ENCODE data around the gene CAPN14.

Gene CAPN14

GRCh38 chr2:31237348-31238017, 20.2 kb upstream of the CAPN14 start:
- no peak for DNase-seq (ENCODE audit: low read depth)
- H3K4me3 ChIP-seq (ENCODE audit: low read depth, low read length), result no peak overlapping the region
- TF ChIP-seq CTCF (IDR thresholded peaks at IDR 0.05; ENCODE audit: insufficient read depth, low read depth, low read length, missing control alignments), result no peak

- no peak for TF ChIP-seq CTCF (IDR thresholded peaks at IDR 0.05; ENCODE audit: insufficient read depth, low read depth, low read length, missing control alignments)
- no peak for DNase-seq (ENCODE audit: low read depth)
- H3K4me3 ChIP-seq (ENCODE audit: low read depth, low read length), result no peak overlapping the region
Measured at GRCh38 chr2:31236433-31237205, 19.3 kb upstream of the CAPN14 start.

GRCh38 chr2:31235504-31235902, 18.2 kb upstream of the CAPN14 start:
- H3K4me3 ChIP-seq (ENCODE audit: low read depth, low read length), result no peak overlapping the region
- TF ChIP-seq CTCF (IDR thresholded peaks at IDR 0.05; ENCODE audit: insufficient read depth, low read depth, low read length, missing control alignments), result no peak
- DNase-seq (ENCODE audit: low read depth), result no peak

- no peak for DNase-seq (ENCODE audit: low read depth)
- no peak overlapping the region for H3K4me3 ChIP-seq (ENCODE audit: low read depth, low read length)
- TF ChIP-seq CTCF (IDR thresholded peaks at IDR 0.05; ENCODE audit: insufficient read depth, low read depth, low read length, missing control alignments), result no peak
Measured at GRCh38 chr2:31234683-31235503, 17.6 kb upstream of the CAPN14 start.

GRCh38 chr2:31233741-31234682, 16.7 kb upstream of the CAPN14 start, which contains the start of gene EHD3:
TSS of gene EHD3 (plus strand) at chr2:31234152. CDS start at chr2:31234622, 470 bp downstream.
- peak within 1 kb of the TSS; percentile 48 for H3K4me3 ChIP-seq (ENCODE audit: low read depth, low read length)
- peak; percentile 30 for TF ChIP-seq CTCF (IDR thresholded peaks at IDR 0.05; ENCODE audit: insufficient read depth, low read depth, low read length, missing control alignments)
- peak; percentile 82 for DNase-seq (ENCODE audit: low read depth)

GRCh38 chr2:31233231-31233630, 15.9 kb upstream of the CAPN14 start:
- peak overlapping the region; percentile 48 for H3K4me3 ChIP-seq (ENCODE audit: low read depth, low read length)
- TF ChIP-seq CTCF (IDR thresholded peaks at IDR 0.05; ENCODE audit: insufficient read depth, low read depth, low read length, missing control alignments), result no peak
- no peak for DNase-seq (ENCODE audit: low read depth)

Data from GM12865 (cell line).